Measurements from ENCODE around the gene TBC1D1. TPM values are rescaled to one million over a fixed set of nuclear protein-coding genes. Genes with fewer than 3 reads are reported as not detected.

TBC1D1 gene
- total and polyA plus RNA-seq, 2 donors (not counting 3 experiments of a cell fraction or from before 2014, with no cell fraction given) = 63.5 to 116 TPM

DNA sequence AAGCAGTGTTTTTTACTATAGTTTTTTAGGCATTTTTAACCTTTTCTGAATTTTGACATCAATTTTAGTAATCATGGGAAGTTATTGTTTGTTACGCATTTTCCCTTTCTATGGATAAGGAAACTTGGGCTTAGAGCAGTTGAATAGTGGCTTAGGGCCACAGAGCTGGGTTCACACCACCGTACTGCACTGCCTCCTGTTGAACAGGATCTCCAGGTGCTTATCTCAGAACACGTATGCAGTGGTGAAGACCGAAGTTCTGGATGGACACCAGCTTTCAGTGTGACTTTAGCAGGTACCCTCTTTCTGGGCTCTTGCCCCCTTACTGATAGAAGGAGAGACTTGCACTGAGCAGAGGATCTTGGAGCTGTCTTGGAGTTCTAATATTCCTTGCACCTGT is 206.9 kb downstream of the TBC1D1 start:
- H3K9me3 ChIP-seq (replicated peaks; ENCODE audit: control insufficient read depth, insufficient read depth, low read length) = no peaks in the 10 kb centered on the region
- H3K4me3 ChIP-seq (replicated peaks in 1 of 3; ENCODE audit: insufficient read depth in 1 of 3, low read depth in 1 of 3, low read length in 3 of 3) = no peak overlapping the region
- peaks cover 12% of the 10 kb centered on the region for H3K4me1 ChIP-seq (ENCODE audit: control insufficient read depth, extremely low read depth, insufficient read depth, low read length)
- FAIRE-seq = no peak
- no peaks in the 10 kb centered on the region for H3K79me2 ChIP-seq (ENCODE audit: control insufficient read depth, insufficient read depth, low read length)
- CTCF ChIA-PET = interaction anchor here (1.5 kb wide), 1 partner anchor 11 kb away, joined by 3 read pairs; no protein-coding TSS in a partner anchor
- POLR2A ChIA-PET = no interaction called here
- BruUV-seq (replicated peaks) = no TSS peak
- no peaks in the 10 kb centered on the region for H4K20me1 ChIP-seq (replicated peaks; ENCODE audit: control insufficient read depth, extremely low read depth, insufficient read depth, low read length)
- intact Hi-C loops (cut with micrococcal nuclease) = no loop called here
- H3K4me2 ChIP-seq (ENCODE audit: insufficient read depth, low read length) = no peak overlapping the region
- H3K9me1 ChIP-seq (replicated peaks; ENCODE audit: control insufficient read depth, extremely low read depth, insufficient read depth, low read length) = no peaks in the 10 kb centered on the region
- H3K27me3 ChIP-seq (ENCODE audit: control insufficient read depth in 2 of 2, insufficient read depth in 2 of 2, low read length in 2 of 2) = no peaks in the 10 kb centered on the region
- no peak for DNase-seq (ENCODE audit: low read depth, low spot score)
- H3K36me3 ChIP-seq (ENCODE audit: control insufficient read depth in 2 of 2, extremely low read depth in 1 of 2, insufficient read depth in 2 of 2, low read length in 2 of 2) = peaks cover 0 to under 1% of the 10 kb centered on the region in 2 experiments
- no peak for TF ChIP-seq GATA2 (IDR thresholded peaks at IDR 0.05; ENCODE audit: insufficient read depth, insufficient read length, low read depth, low read length)
- no peak for TF ChIP-seq JUN (IDR thresholded peaks at IDR 0.05; ENCODE audit: borderline replicate concordance, insufficient read depth, insufficient read length, low read depth)
- TF ChIP-seq EZH2 (IDR thresholded peaks at IDR 0.05; ENCODE audit: borderline replicate concordance, low read depth, low read length, severe bottlenecking) = no peak
- no peak for TF ChIP-seq POLR2AphosphoS5 (IDR thresholded peaks at IDR 0.05; ENCODE audit: insufficient read depth, low read depth, low read length)
- TF ChIP-seq, protein P1, sequence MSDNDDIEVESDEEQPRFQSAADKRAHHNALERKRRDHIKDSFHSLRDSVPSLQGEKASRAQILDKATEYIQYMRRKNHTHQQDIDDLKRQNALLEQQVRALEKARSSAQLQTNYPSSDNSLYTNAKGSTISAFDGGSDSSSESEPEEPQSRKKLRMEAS (IDR thresholded peaks at IDR 0.05; ENCODE audit: insufficient read depth, insufficient read length) = no peak
- no peak for TF ChIP-seq MYC (IDR thresholded peaks at IDR 0.05; ENCODE audit: low read depth, low read length)
- TF ChIP-seq, protein P2, sequence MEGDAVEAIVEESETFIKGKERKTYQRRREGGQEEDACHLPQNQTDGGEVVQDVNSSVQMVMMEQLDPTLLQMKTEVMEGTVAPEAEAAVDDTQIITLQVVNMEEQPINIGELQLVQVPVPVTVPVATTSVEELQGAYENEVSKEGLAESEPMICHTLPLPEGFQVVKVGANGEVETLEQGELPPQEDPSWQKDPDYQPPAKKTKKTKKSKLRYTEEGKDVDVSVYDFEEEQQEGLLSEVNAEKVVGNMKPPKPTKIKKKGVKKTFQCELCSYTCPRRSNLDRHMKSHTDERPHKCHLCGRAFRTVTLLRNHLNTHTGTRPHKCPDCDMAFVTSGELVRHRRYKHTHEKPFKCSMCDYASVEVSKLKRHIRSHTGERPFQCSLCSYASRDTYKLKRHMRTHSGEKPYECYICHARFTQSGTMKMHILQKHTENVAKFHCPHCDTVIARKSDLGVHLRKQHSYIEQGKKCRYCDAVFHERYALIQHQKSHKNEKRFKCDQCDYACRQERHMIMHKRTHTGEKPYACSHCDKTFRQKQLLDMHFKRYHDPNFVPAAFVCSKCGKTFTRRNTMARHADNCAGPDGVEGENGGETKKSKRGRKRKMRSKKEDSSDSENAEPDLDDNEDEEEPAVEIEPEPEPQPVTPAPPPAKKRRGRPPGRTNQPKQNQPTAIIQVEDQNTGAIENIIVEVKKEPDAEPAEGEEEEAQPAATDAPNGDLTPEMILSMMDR (IDR thresholded peaks at IDR 0.05; ENCODE audit: extremely low read depth in 1 of 2, insufficient read depth in 1 of 2, low read depth in 1 of 2, low read length in 2 of 2) = no peak
- TF ChIP-seq POLR2A (IDR thresholded peaks at IDR 0.05; ENCODE audit: low read depth, low read length) = no peak
- no peak for TF ChIP-seq FOS (IDR thresholded peaks at IDR 0.05; ENCODE audit: borderline replicate concordance, insufficient read depth, low read length)
- H3K27ac ChIP-seq (ENCODE audit: insufficient read depth, low read depth, low read length) = no peak overlapping the region
- H3K9ac ChIP-seq (replicated peaks; ENCODE audit: extremely low read depth, insufficient read depth, low read length) = no peak overlapping the region
- H2AFZ ChIP-seq (ENCODE audit: low read depth, low read length) = no peak overlapping the region
- dilution Hi-C loops (cut with MboI; ENCODE audit: extremely low pct_ligation_motif_present, low sequenced_read_pairs) = no loop called here

Measured in endothelial cell of umbilical vein (primary cell).